K562 (cell line): ENCODE measurements around the gene COX20. TPM values are rescaled to one million over a fixed set of nuclear protein-coding genes. Genes with fewer than 3 reads are reported as not detected.

Experiments used
- ADNP ChIP-seq: fragments of 200-800 bp; sonication (Bioruptor generic); IDR thresholded peaks from 2 replicates; pipeline ENCODE4 v1.6.1; 2016; ENCODE audit warnings: missing genetic modification characterization, missing compliant biosample characterization
- BRD4 ChIP-seq: fragments of 200-600 bp; sonication (generic); IDR thresholded peaks from 2 replicates; pipeline ENCODE4 v1.6.1; 2017; ENCODE audit warnings: inconsistent platforms
- CBFB ChIP-seq: sonication (generic); formaldehyde crosslinking; IDR thresholded peaks from 2 replicates; pipeline ENCODE4 v1.4.0; 2020; ENCODE audit warnings: mild to moderate bottlenecking, missing genetic modification reagents
- CREB3 ChIP-seq: fragments of 450-650 bp; conservative IDR thresholded peaks from 2 replicates; pipeline ENCODE4 v1.6.1; 2016; ENCODE audit warnings: missing genetic modification characterization, low read depth, mild to moderate bottlenecking, missing compliant biosample characterization, moderate library complexity
- EHMT2 ChIP-seq: fragments of 450-650 bp; IDR thresholded peaks from 2 replicates; pipeline ENCODE4 v1.6.1; 2018; ENCODE audit warnings: antibody characterized with exemption
- EP300 ChIP-seq: IDR thresholded peaks from 2 replicates; pipeline ENCODE4 v1.6.1; 2012; ENCODE audit warnings: low read length, improper control_type of control experiment
- FOXP1 ChIP-seq: sonication (generic); formaldehyde crosslinking; IDR thresholded peaks from 2 replicates; pipeline ENCODE4 v1.8.0; 2022; ENCODE audit warnings: mild to moderate bottlenecking, missing genetic modification reagents
- HDGF ChIP-seq: fragments of 450-650 bp; IDR thresholded peaks from 2 replicates; pipeline ENCODE4 v1.6.1; 2016
- HLTF ChIP-seq: fragments of 450-650 bp; IDR thresholded peaks from 2 replicates; pipeline ENCODE4 v1.6.1; 2016
- HMGN3 ChIP-seq: IDR thresholded peaks from 2 replicates; pipeline ENCODE4 v1.6.1; 2011; ENCODE audit warnings: borderline replicate concordance, low read depth, mild to moderate bottlenecking, mixed read lengths, low read length; ENCODE audit not compliant: insufficient read length; ENCODE audit errors: extremely low read depth
- JUND ChIP-seq, 2 experiments: IDR thresholded peaks; 2 replicates in 1 of 2; 3 replicates in 1 of 2; pipeline ENCODE4 v1.6.1; 2011; ENCODE audit warnings: borderline replicate concordance in 2 of 2, low read depth in 2 of 2, low read length in 2 of 2, improper control_type of control experiment in 1 of 2, missing biosample characterization in 1 of 2, missing genetic modification characterization in 1 of 2, missing genetic modification reagents in 1 of 2
- KDM4B ChIP-seq, 2 experiments: fragments of 450-650 bp in 1 of 2; sonication (generic) in 1 of 2; IDR thresholded peaks; 2 replicates each; pipeline ENCODE4 v1.6.1; 2016 to 2017; ENCODE audit warnings: borderline replicate concordance in 2 of 2, antibody characterized with exemption in 1 of 2, low read depth in 1 of 2, mild to moderate bottlenecking in 1 of 2
- MBD2 ChIP-seq: sonication (generic); IDR thresholded peaks from 2 replicates; pipeline ENCODE4 v1.6.1; 2016; ENCODE audit warnings: low read depth, borderline replicate concordance
- NR2C1 ChIP-seq, 2 experiments: fragments of 450-650 bp; IDR thresholded peaks; 2 replicates each; pipeline ENCODE4 v1.6.1; 2017; ENCODE audit warnings: mild to moderate bottlenecking in 2 of 2, antibody characterized with exemption in 1 of 2, inconsistent platforms in 1 of 2, missing compliant biosample characterization in 1 of 2, missing genetic modification characterization in 1 of 2
- PCBP1 ChIP-seq: fragments of 200-400 bp; formaldehyde crosslinking; IDR thresholded peaks from 2 replicates; pipeline ENCODE4 v1.6.1; 2018; ENCODE audit warnings: mild to moderate bottlenecking, low read depth, low read length; ENCODE audit not compliant: poor library complexity, severe bottlenecking
- PHF8 ChIP-seq: fragments of 200-600 bp; sonication (generic); IDR thresholded peaks from 2 replicates; pipeline ENCODE4 v1.6.1; 2012; ENCODE audit warnings: mixed run types, mild to moderate bottlenecking, inconsistent platforms, low read length, moderate library complexity, borderline replicate concordance
- RAD21 ChIP-seq, 2 experiments: fragments of 250-450 bp in 1 of 2; fragments of 450-650 bp in 1 of 2; sonication (Bioruptor Pico) in 1 of 2; formaldehyde crosslinking in 1 of 2; IDR thresholded peaks in 1 of 2; conservative IDR thresholded peaks in 1 of 2; 2 replicates each; pipeline versions ENCODE4 v1.4.0 to v1.8.0; 2020 to 2022; ENCODE audit warnings: mild to moderate bottlenecking in 2 of 2, moderate library complexity in 1 of 2
- RB1 ChIP-seq: fragments of 450-650 bp; IDR thresholded peaks from 2 replicates; pipeline ENCODE4 v1.6.1; 2017; ENCODE audit warnings: low read depth, mild to moderate bottlenecking
- RBM39 ChIP-seq: fragments of 200-400 bp; formaldehyde crosslinking; optimal IDR thresholded peaks from 2 replicates; pipeline ENCODE3; 2018; ENCODE audit warnings: low read depth, low read length
- TEAD2 ChIP-seq: fragments of 450-650 bp; IDR thresholded peaks from 2 replicates; pipeline ENCODE4 v1.6.1; 2016; ENCODE audit warnings: missing genetic modification characterization, control low read depth, missing compliant biosample characterization
- U2AF1 ChIP-seq: fragments of 200-400 bp; formaldehyde crosslinking; optimal IDR thresholded peaks from 2 replicates; pipeline ENCODE3; 2017; ENCODE audit warnings: mild to moderate bottlenecking, low read depth, low read length, moderate library complexity
- ZNF175 ChIP-seq: fragments of 200-800 bp; sonication (Bioruptor generic); IDR thresholded peaks from 2 replicates; pipeline ENCODE4 v1.6.1; 2016; ENCODE audit warnings: low read depth, mild to moderate bottlenecking, missing genetic modification characterization, missing compliant biosample characterization
- ZNF511 ChIP-seq: sonication (generic); formaldehyde crosslinking; IDR thresholded peaks from 2 replicates; pipeline ENCODE4 v1.8.0; 2022; ENCODE audit warnings: mild to moderate bottlenecking, missing genetic modification reagents
- ZNF589 ChIP-seq: fragments of 200-800 bp; sonication (Bioruptor generic); IDR thresholded peaks from 2 replicates; pipeline ENCODE4 v1.6.1; 2016; ENCODE audit warnings: low read depth, missing genetic modification characterization, missing compliant biosample characterization
- ZNF79 ChIP-seq: fragments of 250-450 bp; sonication (Bioruptor Pico); IDR thresholded peaks from 2 replicates; pipeline ENCODE4 v1.4.0; 2020; ENCODE audit warnings: low read depth, mild to moderate bottlenecking, moderate library complexity
- ZSCAN29 ChIP-seq: fragments of 450-650 bp; IDR thresholded peaks from 2 replicates; pipeline ENCODE4 v1.6.1; 2017
- polyA plus RNA-seq, 8 experiments: library from polyadenylated mRNA; depleted of rRNA in 4 of 8; stranded (reverse) in 5 of 8; unstranded in 3 of 8; fragments of >200 nt; fragmentation: Nextera tagmentation in 2 of 8; fragmentation: Illumina TruSeq in 1 of 8; extraction: Ambion mirVana in 2 of 8; extraction: Trizol in 1 of 8; gene quantifications; 2 replicates each; pipeline versions ENCODE4 v1.2.1 to v1.2.3, GENCODE V29; 2011 to 2014; ENCODE audit warnings: inconsistent platforms in 1 of 8, missing spikeins in 1 of 8
- total RNA-seq, 7 experiments: library from RNA; depleted of rRNA in 6 of 7; stranded (reverse); fragments of >200 nt in 6 of 7; fragmentation: Illumina TruSeq in 2 of 7; extraction: Trizol in 2 of 7; gene quantifications; 2 replicates each; pipeline versions ENCODE4 v1.2.1 to v1.2.3, GENCODE V29; 2011 to 2021; ENCODE audit warnings: low replicate concordance in 1 of 7

COX20 gene
- total and polyA plus RNA-seq, 9 of the 15 experiments (the other 6 are each of a cell fraction or from before 2014, with no cell fraction given): 41.5 to 192 (median 84.3) TPM

- TF ChIP-seq NR2C1 (IDR thresholded peaks at IDR 0.05) (no peak), NR2C1 (tag; IDR thresholded peaks at IDR 0.05) (peak; percentile 41; the same call in 1 of the 2 replicates), JUND (IDR thresholded peaks at IDR 0.05; ENCODE audit: borderline replicate concordance, low read depth, low read length) (peak; percentile 66; the same call in 1 of the 2 replicates), JUND (tag; IDR thresholded peaks at IDR 0.05; ENCODE audit: borderline replicate concordance, low read depth, low read length) (peak; percentile 14; the same call in 1 of the 3 replicates), RAD21 (CRISPR knock-in tag; conservative IDR thresholded peaks at IDR 0.05 in 1 of 2, IDR thresholded peaks at IDR 0.05 in 1 of 2) (peak in 1 of 2 experiments; percentile 10; a peak in 2 of 4 replicates), U2AF1 (peak; percentile 19), HDGF (no peak), RBM39 (no peak), ADNP (no peak), BRD4 (no peak), ZNF79 (CRISPR knock-in tag) (peak; percentile 26; the same call in 1 of the 2 replicates), MBD2 (peak; percentile 60), HMGN3 (peak; percentile 71), ZNF589 (0 out of 2 replicates have a peak, but pooled peaks have one; percentile 23), PHF8 (peak; percentile 84), FOXP1 (CRISPR knock-in tag) (peak; percentile 20), PCBP1 (no peak), CBFB (CRISPR knock-in tag) (peak; percentile 20; the same call in 1 of the 2 replicates), HLTF (0 out of 2 replicates have a peak, but pooled peaks have one; percentile 36), ZSCAN29 (peak; percentile 85), RB1 (peak; percentile 90), KDM4B (IDR thresholded peaks at IDR 0.05; ENCODE audit: borderline replicate concordance in 2 of 2, low read depth in 1 of 2) (peak in 1 of 2 experiments; percentile 61; a peak in 1 of 4 replicates), ZNF511 (CRISPR knock-in tag) (no peak), ZNF175 (peak; percentile 93), CREB3 (tag) (peak; percentile 82), EHMT2 (peak; percentile 58; the same call in 1 of the 2 replicates), EP300 (peak; percentile 46), TEAD2 (peak; percentile 12; the same call in 1 of the 2 replicates)
Observed at GRCh38 chr1:244864253-244865027, 29.0 kb downstream of the COX20 start, which contains the start of gene HNRNPU (continued).
